Nephron progenitor cell (in vitro differentiated cells): ENCODE data around the gene CAPN15.

ENCODE experiments used
- DNase-seq: peaks from one replicate; pipeline ENCODE4 v3.0.0; 2021
- H3K27ac Mint-ChIP-seq: 2 replicates; pipeline ENCODE4 v1.8.0; 2021; ENCODE audit warnings: mild to moderate bottlenecking, moderate library complexity, mixed read lengths
- H3K27me3 Mint-ChIP-seq: 2 replicates; pipeline ENCODE4 v1.8.0; 2021; ENCODE audit warnings: mild to moderate bottlenecking, low read depth, mixed read lengths; ENCODE audit not compliant: poor library complexity
- H3K36me3 Mint-ChIP-seq: 2 replicates; pipeline ENCODE4 v1.8.0; 2021; ENCODE audit warnings: low read depth, mixed read lengths
- H3K4me1 Mint-ChIP-seq: 2 replicates; pipeline ENCODE4 v1.8.0; 2021; ENCODE audit warnings: mixed read lengths
- H3K4me3 Mint-ChIP-seq: 2 replicates; pipeline ENCODE4 v1.8.0; 2021; ENCODE audit warnings: mild to moderate bottlenecking, moderate library complexity, mixed read lengths
- H3K9me3 Mint-ChIP-seq: 2 replicates; pipeline ENCODE4 v1.8.0; 2021; ENCODE audit warnings: mild to moderate bottlenecking, moderate library complexity, mixed read lengths
- TF ChIP-seq, protein P1 (sequence below): fragments of 200-600 bp; sonication (generic); IDR thresholded peaks from 2 replicates; pipeline ENCODE4 v1.5.0; 2021; ENCODE audit warnings: antibody characterized with exemption

Gene CAPN15

DNA sequence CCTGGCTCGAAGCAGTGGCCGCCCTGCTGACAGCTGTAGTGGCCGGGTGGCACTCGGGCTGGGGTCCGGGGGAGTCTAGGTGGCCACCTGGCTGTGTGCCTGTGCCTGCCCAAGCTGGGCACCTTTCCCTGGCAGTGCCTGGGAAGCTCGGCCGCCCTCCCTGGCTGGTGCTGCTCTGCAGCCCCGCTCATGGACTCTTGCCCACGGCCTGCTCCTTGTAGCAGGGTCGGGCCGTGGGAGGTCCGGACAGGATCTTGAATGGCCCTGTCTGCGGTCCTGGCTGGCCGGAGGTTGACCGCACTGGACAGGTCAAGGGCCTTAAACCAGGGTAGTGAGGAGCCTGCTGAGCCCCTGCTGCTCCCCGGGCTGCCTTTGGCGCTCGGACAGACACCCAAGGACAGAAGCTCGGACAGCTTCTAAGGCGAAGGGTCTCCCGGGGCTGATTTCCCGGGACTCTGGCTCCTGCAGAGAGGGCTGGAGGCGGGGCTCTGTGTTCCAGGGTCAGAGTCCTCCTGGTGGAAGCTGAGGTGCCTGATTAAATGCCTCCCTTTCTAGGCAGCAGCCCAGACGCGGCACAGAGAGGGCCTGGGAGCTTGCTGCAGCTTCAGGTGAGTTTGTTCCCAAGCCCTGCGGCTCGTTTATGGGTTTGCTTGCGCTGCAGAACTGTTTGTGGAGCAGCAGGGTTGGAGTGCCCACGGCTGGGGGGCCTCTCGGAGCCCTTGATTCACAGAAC, 6.0 kb downstream of the CAPN15 start:
- H3K27me3 Mint-ChIP-seq, result no peaks in the 10 kb centered on the region
- H3K9me3 Mint-ChIP-seq, result no peaks in the 10 kb centered on the region
- TF ChIP-seq, protein P1, sequence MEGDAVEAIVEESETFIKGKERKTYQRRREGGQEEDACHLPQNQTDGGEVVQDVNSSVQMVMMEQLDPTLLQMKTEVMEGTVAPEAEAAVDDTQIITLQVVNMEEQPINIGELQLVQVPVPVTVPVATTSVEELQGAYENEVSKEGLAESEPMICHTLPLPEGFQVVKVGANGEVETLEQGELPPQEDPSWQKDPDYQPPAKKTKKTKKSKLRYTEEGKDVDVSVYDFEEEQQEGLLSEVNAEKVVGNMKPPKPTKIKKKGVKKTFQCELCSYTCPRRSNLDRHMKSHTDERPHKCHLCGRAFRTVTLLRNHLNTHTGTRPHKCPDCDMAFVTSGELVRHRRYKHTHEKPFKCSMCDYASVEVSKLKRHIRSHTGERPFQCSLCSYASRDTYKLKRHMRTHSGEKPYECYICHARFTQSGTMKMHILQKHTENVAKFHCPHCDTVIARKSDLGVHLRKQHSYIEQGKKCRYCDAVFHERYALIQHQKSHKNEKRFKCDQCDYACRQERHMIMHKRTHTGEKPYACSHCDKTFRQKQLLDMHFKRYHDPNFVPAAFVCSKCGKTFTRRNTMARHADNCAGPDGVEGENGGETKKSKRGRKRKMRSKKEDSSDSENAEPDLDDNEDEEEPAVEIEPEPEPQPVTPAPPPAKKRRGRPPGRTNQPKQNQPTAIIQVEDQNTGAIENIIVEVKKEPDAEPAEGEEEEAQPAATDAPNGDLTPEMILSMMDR, result no peak
- peaks cover 31% of the 10 kb centered on the region for H3K4me1 Mint-ChIP-seq
- H3K4me3 Mint-ChIP-seq, result no peak overlapping the region
- no peak overlapping the region for H3K27ac Mint-ChIP-seq
- H3K36me3 Mint-ChIP-seq, result peaks cover 6% of the 10 kb centered on the region
- peak; percentile 58 for DNase-seq

DNA sequence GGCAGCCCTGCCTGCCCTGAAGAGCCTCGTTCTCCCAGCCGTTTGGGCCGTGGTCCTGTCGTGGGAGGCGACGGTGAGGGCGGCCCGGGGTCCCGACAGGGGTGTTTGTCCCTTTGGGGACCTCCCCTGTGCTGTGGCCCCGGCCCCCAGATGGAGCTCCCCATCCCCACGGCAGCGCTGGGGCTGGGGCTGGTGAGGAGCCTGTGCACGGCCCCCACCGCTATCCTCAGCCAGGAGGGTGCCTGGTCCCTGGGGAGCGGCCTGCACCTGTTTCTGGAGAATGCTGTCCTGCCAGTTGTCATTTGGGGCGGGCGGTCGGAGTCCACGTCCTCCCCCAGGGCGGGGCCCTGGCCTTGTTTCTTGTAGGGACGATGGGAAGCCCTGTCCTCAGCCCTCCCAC, 6.6 kb downstream of the CAPN15 start:
- no peak overlapping the region for H3K4me3 Mint-ChIP-seq
- DNase-seq, result no peak
- peaks cover 29% of the 10 kb centered on the region for H3K4me1 Mint-ChIP-seq
- no peak overlapping the region for H3K27ac Mint-ChIP-seq
- TF ChIP-seq, protein P1, result no peak
- no peaks in the 10 kb centered on the region for H3K27me3 Mint-ChIP-seq
- no peaks in the 10 kb centered on the region for H3K9me3 Mint-ChIP-seq
- peaks cover 6% of the 10 kb centered on the region for H3K36me3 Mint-ChIP-seq

DNA sequence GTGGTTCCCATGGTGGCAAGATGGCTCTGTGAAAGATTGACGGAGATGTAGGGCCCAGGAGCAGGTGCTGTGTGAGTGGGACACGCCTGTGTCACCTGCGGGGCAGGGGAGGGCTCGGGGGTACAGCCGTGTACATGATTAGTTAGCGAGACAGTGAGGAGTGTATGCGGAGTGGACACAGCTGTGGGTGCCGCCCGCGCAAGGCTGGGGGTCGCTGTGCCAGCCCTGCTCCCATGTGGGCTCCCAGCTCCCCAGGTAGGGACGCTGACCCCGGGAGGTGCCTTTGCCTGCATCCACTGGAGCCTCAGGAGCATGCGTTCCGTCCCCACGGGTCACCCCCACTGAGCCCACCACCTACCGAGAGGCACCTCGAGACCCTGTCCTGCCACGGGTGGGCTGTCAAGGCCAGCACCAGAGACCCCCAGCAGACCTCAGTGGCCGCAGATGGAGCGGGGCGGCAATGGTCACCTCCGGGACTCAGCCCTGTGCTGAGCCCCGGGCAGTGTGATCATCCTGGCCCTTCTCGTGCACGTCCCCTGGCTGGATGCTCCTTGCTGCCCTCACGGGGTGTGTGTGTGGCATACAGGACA, 7.4 kb downstream of the CAPN15 start:
- H3K27ac Mint-ChIP-seq, result no peak overlapping the region
- H3K4me1 Mint-ChIP-seq, result peaks cover 21% of the 10 kb centered on the region
- no peak for DNase-seq
- TF ChIP-seq, protein P1, result no peak
- no peaks in the 10 kb centered on the region for H3K9me3 Mint-ChIP-seq
- peaks cover 6% of the 10 kb centered on the region for H3K36me3 Mint-ChIP-seq
- no peaks in the 10 kb centered on the region for H3K27me3 Mint-ChIP-seq
- no peak overlapping the region for H3K4me3 Mint-ChIP-seq

DNA sequence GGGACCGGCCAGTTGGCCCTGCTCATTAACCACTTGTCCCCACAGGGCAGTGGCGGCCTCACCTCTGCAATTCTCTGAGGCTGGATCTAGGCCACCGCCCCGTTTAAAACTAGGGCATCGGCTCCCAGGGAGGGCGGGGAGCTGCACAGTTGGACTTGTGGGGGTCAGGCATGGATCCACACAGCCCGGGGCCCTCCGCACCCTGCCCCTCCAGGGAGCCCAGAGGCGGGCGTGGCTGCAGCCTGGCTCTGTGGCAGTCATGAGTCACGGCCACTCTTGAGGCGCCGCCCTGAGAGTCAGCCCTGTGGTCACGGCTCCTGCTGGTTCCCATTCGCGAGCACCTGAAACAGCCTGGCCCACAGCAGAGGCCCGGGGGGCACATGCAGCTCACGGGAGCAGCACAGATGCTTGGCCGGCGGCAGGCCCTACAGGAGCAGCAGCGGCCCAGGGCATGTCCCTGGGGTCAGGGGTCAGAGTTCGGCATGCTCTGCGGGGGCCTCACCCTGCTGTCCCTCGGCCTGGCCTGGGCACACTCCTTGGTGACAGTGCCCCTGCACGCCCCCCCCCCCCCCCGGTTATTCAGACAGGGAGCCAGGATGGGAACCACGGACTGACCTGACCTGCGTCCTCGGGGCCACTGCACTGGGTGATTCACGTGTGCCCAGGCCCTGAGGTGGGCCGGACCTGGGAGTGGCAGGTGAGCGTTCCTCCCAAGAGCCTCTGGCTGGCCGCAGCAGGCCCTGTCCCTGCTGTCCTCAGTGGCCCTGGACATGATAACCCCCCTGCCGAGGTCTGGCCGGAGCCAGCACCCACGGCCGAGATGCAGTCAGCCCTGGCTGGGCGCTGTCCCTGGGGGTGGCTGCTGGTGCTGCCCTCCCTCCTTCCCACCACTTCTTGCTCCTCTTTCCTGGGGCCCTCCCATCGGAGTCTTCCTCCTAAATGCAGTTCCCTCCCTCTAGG, 8.2 kb downstream of the CAPN15 start:
- Mint-ChIP-seq H3K4me3 (no peak overlapping the region), H3K4me1 (peaks cover 14% of the 10 kb centered on the region), H3K36me3 (peaks cover 6% of the 10 kb centered on the region), H3K27me3 (no peaks in the 10 kb centered on the region), H3K27ac (peak overlapping the region; percentile 32), H3K9me3 (no peaks in the 10 kb centered on the region)
- TF ChIP-seq, protein P1, result no peak
- DNase-seq, result no peak

DNA sequence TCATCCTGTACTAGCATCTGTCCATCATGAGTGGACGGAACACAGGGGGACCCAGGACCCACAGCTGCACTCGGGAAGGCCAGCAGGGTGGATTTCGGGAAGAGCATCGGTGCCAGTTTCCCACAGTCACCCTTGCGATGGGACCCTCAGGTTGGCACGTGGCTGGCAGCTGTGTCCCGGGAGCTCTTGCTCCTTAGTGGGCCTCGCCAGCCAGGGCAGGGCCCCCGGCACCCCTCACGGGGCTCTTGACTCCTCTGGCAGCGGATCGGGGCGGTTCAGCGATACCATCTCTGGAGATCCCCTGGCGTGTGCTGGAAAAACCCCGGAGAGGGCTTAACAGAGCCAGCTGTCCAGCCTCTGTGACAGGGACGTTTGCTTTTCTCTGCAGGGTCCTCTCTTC, 9.2 kb downstream of the CAPN15 start:
- TF ChIP-seq, protein P1, result no peak
- H3K27me3 Mint-ChIP-seq, result no peaks in the 10 kb centered on the region
- H3K4me3 Mint-ChIP-seq, result no peak overlapping the region
- peaks cover 14% of the 10 kb centered on the region for H3K4me1 Mint-ChIP-seq
- no peaks in the 10 kb centered on the region for H3K9me3 Mint-ChIP-seq
- no peak overlapping the region for H3K27ac Mint-ChIP-seq
- peaks cover 6% of the 10 kb centered on the region for H3K36me3 Mint-ChIP-seq
- DNase-seq, result no peak
